ENCODE results near the gene S1PR5.
"Not testable (repeated sequence)": the region's sequence is repeated elsewhere in the genome, so short reads cannot be mapped to it uniquely, and the experiment has no call there.

Gene S1PR5

GRCh38 chr19:10517361-10517759, at the start of gene S1PR5:
TSS of gene S1PR5 (minus strand) at chr19:10517447. CDS start at chr19:10515011, 2,436 bp downstream.
- DNase-seq (ENCODE audit: low read depth in 2 of 2) = no peak

- DNase-seq (ENCODE audit: low read depth in 2 of 2) = peak in 1 of 2 donors; percentile 49
Observed at GRCh38 chr19:10566658-10567410, 49.6 kb upstream of the S1PR5 start.

DNA sequence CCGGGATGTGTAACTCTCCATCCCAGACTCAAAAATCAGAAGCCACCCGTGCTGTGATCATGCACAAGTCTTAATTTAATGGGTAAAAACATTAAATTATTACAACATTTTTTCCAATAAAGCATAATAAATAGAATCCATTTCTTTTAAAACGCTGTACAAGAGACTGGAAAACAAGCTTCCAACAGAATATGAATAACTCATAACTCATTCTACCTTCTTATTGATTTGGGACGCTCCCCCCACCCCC, 49.1 kb upstream of the S1PR5 start:
- DNase-seq (ENCODE audit: low read depth in 2 of 2) = no peak

- DNase-seq (ENCODE audit: low read depth in 2 of 2) = peak; percentile 98
Observed at GRCh38 chr19:10565567-10566407, 48.5 kb upstream of the S1PR5 start, which contains the start of gene KRI1. TSS of gene KRI1 (minus strand) at chr19:10566010. CDS start at chr19:10565999, 11 bp downstream.

- DNase-seq (ENCODE audit: low read depth in 2 of 2) = no peak
Observed at GRCh38 chr19:10565028-10565566, 47.9 kb upstream of the S1PR5 start.

DNA sequence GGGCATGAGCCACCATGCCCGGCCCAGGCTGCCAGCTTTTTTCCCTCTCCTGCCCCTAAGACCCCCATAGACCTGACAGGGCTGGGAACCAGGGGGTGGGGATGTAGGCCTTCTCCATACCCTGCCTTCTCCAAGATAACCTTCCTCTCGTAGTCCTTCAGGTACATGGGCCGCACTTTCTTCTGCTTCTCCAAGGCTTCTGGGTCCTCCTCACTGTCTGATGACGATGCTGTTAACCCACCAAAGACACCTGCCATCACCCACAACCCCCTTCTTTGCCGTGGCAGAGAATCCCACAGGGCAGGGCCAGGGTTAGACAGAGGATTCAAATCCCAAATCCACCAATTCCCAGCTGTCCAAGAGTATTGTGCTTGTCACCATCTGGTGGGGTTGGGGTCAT, 45.4 kb upstream of the S1PR5 start:
- no peak for DNase-seq (ENCODE audit: low read depth in 2 of 2)

DNA sequence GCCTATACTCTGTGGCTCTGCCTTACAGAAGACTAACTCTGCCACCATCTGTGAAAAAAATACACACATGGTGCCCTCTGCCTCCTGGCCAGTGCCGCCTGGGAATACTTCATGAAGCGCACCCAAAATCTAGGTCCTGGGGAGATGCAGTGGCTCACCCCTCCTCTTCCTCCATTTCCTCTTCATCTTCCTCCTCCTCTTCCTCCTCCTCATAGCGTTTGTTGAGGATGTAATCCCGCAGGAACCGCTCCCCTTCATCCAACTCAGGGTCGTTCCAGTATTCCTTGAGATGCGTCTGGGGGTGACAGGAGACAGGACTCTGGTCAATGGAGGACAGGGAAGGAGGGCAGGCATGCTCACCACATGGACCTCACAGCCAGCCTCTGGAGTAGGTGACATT, 42.9 kb upstream of the S1PR5 start:
- no peak for DNase-seq (ENCODE audit: low read depth in 2 of 2)

GRCh38 chr19:10557603-10558197, 40.5 kb upstream of the S1PR5 start:
- DNase-seq (ENCODE audit: low read depth in 2 of 2) = no peak

- DNase-seq (ENCODE audit: low read depth in 2 of 2) = no peak
Observed at GRCh38 chr19:10555610-10555973, 38.3 kb upstream of the S1PR5 start.

- no peak for DNase-seq (ENCODE audit: low read depth in 2 of 2)
Observed at GRCh38 chr19:10554760-10555609, 37.7 kb upstream of the S1PR5 start.

GRCh38 chr19:10553943-10554381, 36.7 kb upstream of the S1PR5 start:
- peak in 1 of 2 donors; percentile 36 for DNase-seq (ENCODE audit: low read depth in 2 of 2)

DNA sequence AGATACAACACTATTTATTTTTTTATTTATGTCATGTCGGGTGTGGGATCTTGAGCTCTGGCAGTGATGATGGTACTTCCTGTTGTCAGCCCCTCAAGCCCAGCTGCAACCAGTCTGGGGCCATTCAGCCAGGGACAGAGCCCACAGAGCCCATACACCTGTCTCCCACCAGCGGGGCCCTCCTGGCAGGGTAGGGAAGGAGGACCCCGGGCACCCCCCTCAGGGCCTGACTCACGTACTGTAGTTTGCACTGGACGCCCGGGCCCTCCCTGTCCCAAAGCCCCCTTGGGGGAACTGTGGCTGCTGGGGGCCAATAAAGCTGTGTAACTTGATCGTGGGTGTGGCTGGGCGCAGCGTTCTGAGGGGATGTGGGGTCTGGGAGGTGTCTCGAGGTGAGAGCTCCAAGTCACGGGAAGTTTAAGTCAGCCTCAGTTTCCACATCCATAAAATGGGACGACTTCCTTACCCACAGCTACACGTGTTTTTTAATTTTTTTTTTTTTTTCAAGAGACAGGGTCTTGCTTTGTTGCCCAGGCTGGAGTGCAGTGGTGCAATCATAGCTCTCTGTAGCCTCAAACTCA, 35.9 kb upstream of the S1PR5 start:
- DNase-seq (ENCODE audit: low read depth in 2 of 2) = no peak

DNA sequence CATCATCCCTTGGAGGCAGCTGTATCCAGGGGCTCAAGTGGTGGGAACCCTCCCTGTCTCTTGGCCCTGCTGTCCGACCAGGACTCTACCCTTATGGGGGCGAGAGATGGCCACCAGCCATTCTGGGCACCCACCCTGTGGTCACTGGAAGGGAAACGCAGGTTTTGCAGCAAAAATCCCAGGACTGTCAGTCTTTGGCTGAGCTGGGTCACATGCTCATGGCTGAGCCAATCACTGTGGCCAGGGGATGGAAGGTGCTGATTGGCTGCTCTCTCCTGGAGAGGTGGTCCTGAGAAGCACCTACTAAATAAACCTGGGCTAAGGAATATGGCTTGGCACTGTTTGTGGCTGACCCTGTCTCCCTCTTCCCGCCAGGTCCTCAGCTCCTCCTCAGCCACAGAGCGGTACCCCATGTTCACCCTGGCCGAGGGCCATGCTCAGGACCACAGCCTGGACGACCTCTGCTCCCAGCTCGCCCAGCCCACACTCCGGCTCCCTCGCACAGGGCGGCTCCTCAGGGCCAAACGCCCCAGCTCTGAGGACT, 35.3 kb upstream of the S1PR5 start:
- no peak for DNase-seq (ENCODE audit: low read depth in 2 of 2)

DNA sequence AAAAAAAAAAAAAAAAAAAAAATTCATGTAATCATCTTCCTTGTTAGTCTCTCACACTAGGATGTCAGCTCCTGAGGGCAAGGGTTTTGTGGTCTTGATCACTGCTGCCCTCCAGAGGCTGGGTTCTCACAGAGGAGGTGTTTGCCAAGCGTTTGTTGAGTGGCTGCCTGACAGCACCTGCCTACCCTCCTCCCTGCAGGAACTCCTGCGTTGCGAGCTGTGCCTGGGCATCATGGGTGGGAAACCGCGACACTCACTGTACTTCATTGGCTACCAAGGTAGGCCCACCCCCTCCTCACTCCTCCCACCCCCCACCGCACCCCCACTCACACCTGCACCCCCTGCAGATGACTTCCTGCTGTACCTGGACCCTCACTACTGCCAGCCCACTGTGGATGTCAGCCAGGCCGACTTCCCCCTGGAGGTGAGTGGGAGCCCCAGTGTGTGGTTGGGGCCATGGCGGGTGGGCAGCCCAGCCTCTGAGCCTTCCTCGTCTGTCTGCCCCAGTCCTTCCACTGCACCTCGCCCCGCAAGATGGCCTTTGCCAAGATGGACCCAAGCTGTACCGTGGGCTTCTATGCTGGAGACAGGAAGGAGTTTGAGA, 34.6 kb upstream of the S1PR5 start:
- DNase-seq (ENCODE audit: low read depth in 2 of 2) = no peak

GRCh38 chr19:10551006-10551405, 33.8 kb upstream of the S1PR5 start:
- DNase-seq (ENCODE audit: low read depth in 2 of 2) = not testable (repeated sequence)

GRCh38 chr19:10550336-10550735, 33.1 kb upstream of the S1PR5 start:
- DNase-seq (ENCODE audit: low read depth in 2 of 2) = no peak

GRCh38 chr19:10549733-10550132, 32.5 kb upstream of the S1PR5 start:
- no peak for DNase-seq (ENCODE audit: low read depth in 2 of 2)

DNA sequence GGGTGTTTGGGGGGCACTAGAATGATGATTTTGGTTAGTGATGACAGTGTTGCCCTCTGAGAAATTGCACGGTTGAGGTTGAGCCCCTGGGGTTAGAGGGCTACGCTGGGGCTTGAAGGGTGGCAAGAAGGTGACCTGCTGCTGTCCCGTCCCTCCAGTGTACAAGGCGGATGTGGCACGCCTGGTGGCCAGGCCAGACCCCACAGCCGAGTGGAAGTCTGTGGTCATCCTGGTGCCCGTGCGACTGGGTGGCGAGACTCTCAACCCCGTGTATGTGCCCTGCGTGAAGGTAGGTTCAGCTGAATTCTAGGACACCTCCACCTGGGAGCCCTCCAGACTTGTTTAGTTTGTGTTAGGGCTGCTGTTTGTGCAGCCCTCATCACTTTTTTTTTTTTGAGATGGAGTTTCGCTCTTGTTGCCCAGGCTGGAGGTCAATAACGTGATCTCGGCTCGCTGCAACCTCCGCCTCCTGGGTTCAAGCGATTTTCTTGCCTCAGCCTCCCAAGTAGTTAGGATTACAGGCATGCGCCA, 31.6 kb upstream of the S1PR5 start:
- DNase-seq (ENCODE audit: low read depth in 2 of 2) = no peak

DNA sequence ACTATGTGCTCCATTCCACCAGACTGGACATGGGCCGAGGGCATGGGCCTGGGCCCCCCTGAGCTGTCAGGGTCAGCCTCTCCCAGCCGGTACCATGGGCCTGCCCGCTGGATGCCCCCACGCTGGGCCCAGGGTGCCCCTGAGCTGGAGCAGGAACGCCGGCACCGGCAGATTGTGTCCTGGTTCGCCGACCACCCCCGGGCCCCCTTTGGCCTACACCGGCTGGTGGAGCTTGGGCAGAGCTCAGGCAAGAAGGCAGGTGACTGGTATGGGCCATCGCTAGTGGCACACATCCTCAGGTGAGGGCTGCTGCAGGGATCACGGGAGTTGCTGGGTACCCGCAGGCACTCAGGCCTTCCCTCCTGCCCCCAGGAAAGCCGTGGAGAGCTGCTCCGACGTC, 29.6 kb upstream of the S1PR5 start:
- DNase-seq (ENCODE audit: low read depth in 2 of 2) = no peak

- no peak for DNase-seq (ENCODE audit: low read depth in 2 of 2)
Observed at GRCh38 chr19:10544753-10545251, 27.6 kb upstream of the S1PR5 start.

Data from activated CD8-positive, alpha-beta memory T cell treated with anti-CD3 and anti-CD28 coated beads for 4 hours (primary cell).